IPS-20b (cell line): Measurements from ENCODE around the gene MRPS10.
"Not testable (repeated sequence)": the region's sequence is repeated elsewhere in the genome, so short reads cannot be mapped to it uniquely, and the experiment has no call there.

ENCODE experiments used
- H3K27ac ChIP-seq: one replicate; pipeline ENCODE4 v1.5.1; 2013; ENCODE audit warnings: low read length
- H3K27me3 ChIP-seq: 2 replicates; pipeline ENCODE4 v1.6.1; 2013; ENCODE audit warnings: mild to moderate bottlenecking, low read length, inconsistent platforms; ENCODE audit not compliant: insufficient read depth
- H3K36me3 ChIP-seq: 2 replicates; pipeline ENCODE4 v1.6.1; 2013; ENCODE audit warnings: low read depth, mild to moderate bottlenecking, inconsistent platforms, low read length, moderate library complexity; ENCODE audit not compliant: insufficient read depth
- H3K4me1 ChIP-seq: 2 replicates; pipeline ENCODE4 v1.6.1; 2013; ENCODE audit warnings: mild to moderate bottlenecking, control low read depth, inconsistent platforms, low read length, moderate library complexity; ENCODE audit not compliant: insufficient read depth
- H3K4me3 ChIP-seq: 2 replicates; pipeline ENCODE4 v1.5.1; 2013; ENCODE audit warnings: mild to moderate bottlenecking, low read length, inconsistent platforms
- H3K9ac ChIP-seq: 2 replicates; pipeline ENCODE4 v1.6.1; 2013; ENCODE audit warnings: low read depth, mild to moderate bottlenecking, inconsistent platforms, low read length, moderate library complexity
- H3K9me3 ChIP-seq: 2 replicates; pipeline ENCODE4 v1.6.1; 2013; ENCODE audit warnings: mild to moderate bottlenecking, low read depth, low read length, inconsistent platforms; ENCODE audit not compliant: insufficient read depth

Gene MRPS10

DNA sequence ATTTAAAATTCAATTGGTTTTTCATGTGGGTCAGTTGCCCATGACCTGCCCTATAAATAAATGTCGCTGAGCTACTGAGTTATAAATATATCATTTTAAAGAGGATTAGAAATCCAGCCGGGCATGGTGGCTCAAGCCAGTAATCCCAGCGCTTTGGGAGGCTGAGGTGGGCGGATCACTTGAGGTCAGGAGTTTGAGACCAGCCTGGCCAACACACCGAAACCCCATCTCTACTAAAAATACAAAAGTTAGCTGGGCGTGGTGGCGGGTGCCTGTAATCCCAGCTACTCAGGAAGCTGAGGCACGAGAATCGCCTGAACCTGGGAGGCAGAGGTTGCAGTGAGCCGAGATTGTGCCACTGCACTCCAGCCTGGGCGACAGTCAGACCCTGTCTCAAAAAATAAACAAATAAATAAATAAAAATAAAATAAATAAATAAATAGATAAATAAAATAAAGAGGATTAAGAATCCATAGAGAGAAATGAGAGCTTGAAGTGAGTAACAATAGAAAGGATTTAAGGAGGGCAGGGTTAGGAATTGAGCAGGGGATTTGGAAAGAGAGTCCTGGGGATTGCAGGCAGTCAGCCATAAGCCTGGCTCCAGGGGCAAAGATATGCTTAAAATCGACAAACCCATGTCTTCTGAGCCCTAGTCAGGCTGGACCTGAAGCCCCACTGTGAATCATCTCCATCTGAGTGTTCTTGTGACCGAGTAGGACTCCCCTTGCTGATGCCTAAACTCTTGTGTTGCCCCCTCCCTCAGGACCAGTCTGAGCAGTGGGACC is 15.3 kb downstream of the MRPS10 start:
- H3K27ac ChIP-seq, H3K4me1 ChIP-seq, H3K27me3 ChIP-seq, H3K4me3 ChIP-seq, H3K9me3 ChIP-seq, H3K9ac ChIP-seq: not testable (repeated sequence)
- H3K36me3 ChIP-seq = peaks cover 20% of the 10 kb centered on the region

DNA sequence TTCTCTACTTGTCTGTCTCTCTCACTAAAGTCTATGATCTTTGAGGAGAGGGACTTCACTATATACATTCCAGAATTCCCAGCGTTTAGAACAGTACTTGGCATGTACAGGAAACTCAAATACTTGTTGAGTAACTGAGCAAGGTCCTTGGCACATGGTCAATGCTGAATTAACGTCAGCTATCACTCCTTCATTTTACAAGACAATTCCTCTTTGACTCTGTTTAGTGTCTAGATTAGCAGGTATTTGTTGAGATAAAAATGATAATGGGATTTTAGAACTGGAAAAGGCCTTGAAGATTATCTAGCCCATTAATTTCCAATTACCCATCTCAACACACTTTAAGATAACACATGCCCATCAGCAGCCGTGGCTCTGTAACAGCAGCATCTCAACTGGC is 16.3 kb downstream of the MRPS10 start:
- Histone ChIP-seq H3K27ac (no peak overlapping the region), H3K9ac (no peak overlapping the region), H3K27me3 (no peaks in the 10 kb centered on the region), H3K9me3 (no peaks in the 10 kb centered on the region), H3K4me3 (no peak overlapping the region), H3K36me3 (peaks cover 14% of the 10 kb centered on the region; the same call in 1 of the 2 replicates), H3K4me1 (no peaks in the 10 kb centered on the region)

DNA sequence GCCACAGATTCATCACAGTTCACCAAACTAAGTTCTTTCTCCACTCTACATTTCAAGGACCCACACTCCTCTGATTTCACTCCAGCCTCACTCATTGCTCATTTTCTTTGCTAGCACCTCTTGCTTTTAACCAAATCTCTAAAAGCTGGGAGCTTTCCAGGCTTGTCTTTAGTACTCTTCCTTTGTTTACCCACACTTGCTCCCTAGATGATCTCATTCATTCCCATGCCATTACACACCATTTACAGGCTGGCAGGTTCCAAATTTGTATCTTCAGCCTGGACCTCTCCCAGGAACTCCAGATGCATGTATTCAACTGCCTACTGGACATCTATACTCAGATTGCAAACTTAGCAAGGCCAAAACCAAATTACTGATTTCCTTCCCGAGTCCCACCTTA is 17.6 kb downstream of the MRPS10 start:
- H3K4me1 ChIP-seq = no peaks in the 10 kb centered on the region

DNA sequence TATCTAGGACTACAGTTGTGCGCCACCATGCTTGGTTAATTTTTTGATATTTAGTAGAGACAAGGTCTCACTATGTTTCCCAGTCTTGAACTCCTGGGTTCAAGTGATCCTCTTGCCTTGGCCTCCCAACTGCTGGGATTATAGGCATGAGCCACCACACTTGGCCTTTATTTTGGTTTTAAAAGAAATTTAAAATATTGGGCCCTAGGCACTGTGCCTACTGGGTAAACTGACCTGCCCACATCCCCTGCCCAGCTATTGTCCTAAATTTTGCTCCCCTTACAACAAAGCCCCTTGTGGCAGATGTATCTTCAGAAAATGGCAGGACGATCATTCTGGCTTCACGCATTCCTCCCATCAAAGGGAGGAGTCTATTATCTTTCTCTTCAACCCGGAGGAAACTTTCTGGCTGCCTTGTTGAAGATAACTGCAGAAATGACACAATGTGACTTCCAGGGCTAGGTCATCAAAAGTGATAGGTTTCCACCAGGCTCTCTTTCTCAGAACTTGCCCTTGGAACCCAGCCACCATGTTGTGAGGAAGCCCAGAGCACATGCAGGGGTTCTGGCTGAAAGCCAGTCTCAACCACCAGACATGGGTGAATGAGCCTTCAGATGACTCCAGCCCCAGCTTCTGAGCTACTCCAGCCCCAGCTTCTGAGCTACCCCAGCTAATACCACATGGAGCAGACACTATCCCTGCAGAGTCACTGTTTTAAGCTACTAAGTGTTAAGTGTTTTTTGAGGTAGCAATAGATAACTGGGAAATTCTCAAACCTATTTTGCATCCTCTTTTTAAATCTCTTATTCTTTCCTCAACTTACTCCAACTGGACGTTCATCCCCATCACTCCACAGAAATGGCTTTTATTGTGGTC is 18.3 kb downstream of the MRPS10 start:
- no peak overlapping the region for H3K27ac ChIP-seq
- H3K27me3 ChIP-seq = peaks cover 1% of the 10 kb centered on the region; the same call in 1 of the 2 replicates
- no peaks in the 10 kb centered on the region for H3K4me1 ChIP-seq
- no peaks in the 10 kb centered on the region for H3K9me3 ChIP-seq
- no peak overlapping the region for H3K9ac ChIP-seq
- H3K4me3 ChIP-seq = no peak overlapping the region
- peaks cover 4% of the 10 kb centered on the region; the same call in 1 of the 2 replicates for H3K36me3 ChIP-seq

More for the DNA sequence above, 17.6 kb downstream of the MRPS10 start:
- H3K9me3 ChIP-seq = no peaks in the 10 kb centered on the region
- H3K4me3 ChIP-seq = no peak overlapping the region
- no peaks in the 10 kb centered on the region for H3K27me3 ChIP-seq
- H3K9ac ChIP-seq = no peak overlapping the region
- peaks cover 10% of the 10 kb centered on the region; the same call in 1 of the 2 replicates for H3K36me3 ChIP-seq
- H3K27ac ChIP-seq = no peak overlapping the region

- Histone ChIP-seq H3K36me3 (no peaks in the 10 kb centered on the region), H3K4me3 (no peak overlapping the region), H3K27ac (no peak overlapping the region), H3K9ac (no peak overlapping the region; the same call in 1 of the 2 replicates), H3K9me3 (no peaks in the 10 kb centered on the region), H3K4me1 (peaks cover 10% of the 10 kb centered on the region), H3K27me3 (peaks cover 7% of the 10 kb centered on the region; the same call in 1 of the 2 replicates)
These were observed 19.9 kb downstream of the MRPS10 start for GRCh38 chr6:42197555-42198362.

- Histone ChIP-seq H3K4me3 (no peak overlapping the region), H3K27ac (no peak overlapping the region), H3K27me3 (peaks cover 7% of the 10 kb centered on the region; the same call in 1 of the 2 replicates), H3K9ac (no peak overlapping the region), H3K4me1 (peaks cover 10% of the 10 kb centered on the region), H3K9me3 (no peaks in the 10 kb centered on the region), H3K36me3 (no peaks in the 10 kb centered on the region)
These were observed 22.2 kb downstream of the MRPS10 start for GRCh38 chr6:42195415-42195814.

- H3K9me3 ChIP-seq = no peaks in the 10 kb centered on the region
- H3K9ac ChIP-seq = no peak overlapping the region
- H3K27me3 ChIP-seq = peaks cover 7% of the 10 kb centered on the region; the same call in 1 of the 2 replicates
- H3K4me1 ChIP-seq = peaks cover 10% of the 10 kb centered on the region
- H3K36me3 ChIP-seq = no peaks in the 10 kb centered on the region
- no peak overlapping the region for H3K27ac ChIP-seq
- H3K4me3 ChIP-seq = no peak overlapping the region
These were observed 23.6 kb downstream of the MRPS10 start for GRCh38 chr6:42194056-42194455.

- H3K27ac ChIP-seq = no peak overlapping the region
- no peaks in the 10 kb centered on the region for H3K9me3 ChIP-seq
- peak overlapping the region; percentile 41; the same call in 1 of the 2 replicates for H3K4me3 ChIP-seq
- no peak overlapping the region for H3K9ac ChIP-seq
- H3K4me1 ChIP-seq = peaks cover 10% of the 10 kb centered on the region
- H3K27me3 ChIP-seq = peaks cover 7% of the 10 kb centered on the region; the same call in 1 of the 2 replicates
- no peaks in the 10 kb centered on the region for H3K36me3 ChIP-seq
These were observed 24.2 kb downstream of the MRPS10 start for GRCh38 chr6:42193491-42193894.

DNA sequence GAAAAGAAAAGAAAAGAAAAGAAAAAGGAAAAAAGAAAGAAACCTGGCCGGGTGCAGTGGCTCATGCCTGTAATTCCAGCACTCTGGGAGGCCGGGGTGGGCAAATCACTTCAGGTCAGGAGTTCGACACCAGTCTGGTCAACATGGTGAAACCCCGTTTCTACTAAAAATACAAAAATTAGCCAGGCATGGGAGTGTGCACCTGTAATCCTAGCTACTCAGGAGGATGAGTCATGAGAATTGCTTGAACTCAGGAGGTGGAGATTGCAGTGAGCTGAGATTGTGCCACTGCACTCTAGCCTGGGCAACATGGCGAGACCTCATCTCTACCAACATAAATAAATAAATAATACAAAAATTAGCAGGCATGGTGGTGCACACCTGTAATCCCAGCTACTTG is 25.3 kb downstream of the MRPS10 start:
- H3K27me3 ChIP-seq, H3K4me3 ChIP-seq, H3K9me3 ChIP-seq, H3K9ac ChIP-seq, H3K36me3 ChIP-seq, H3K27ac ChIP-seq: not testable (repeated sequence)
- peaks cover 10% of the 10 kb centered on the region for H3K4me1 ChIP-seq

GRCh38 chr6:42190554-42191183 is 27.0 kb downstream of the MRPS10 start:
- H3K27ac ChIP-seq = no peak overlapping the region
- no peak overlapping the region for H3K4me3 ChIP-seq
- no peak overlapping the region for H3K9ac ChIP-seq

GRCh38 chr6:42188406-42188805 is 29.3 kb downstream of the MRPS10 start:
- no peaks in the 10 kb centered on the region for H3K9me3 ChIP-seq
- no peak overlapping the region for H3K9ac ChIP-seq
- H3K4me1 ChIP-seq = peaks cover 4% of the 10 kb centered on the region
- no peak overlapping the region for H3K27ac ChIP-seq
- H3K27me3 ChIP-seq = no peaks in the 10 kb centered on the region
- H3K36me3 ChIP-seq = no peaks in the 10 kb centered on the region
- no peak overlapping the region for H3K4me3 ChIP-seq

More at GRCh38 chr6:42190554-42191183, 27.0 kb downstream of the MRPS10 start:
- peaks cover 7% of the 10 kb centered on the region; the same call in 1 of the 2 replicates for H3K27me3 ChIP-seq
- peaks cover 10% of the 10 kb centered on the region for H3K4me1 ChIP-seq
- no peaks in the 10 kb centered on the region for H3K9me3 ChIP-seq
- H3K36me3 ChIP-seq = no peaks in the 10 kb centered on the region
